HCT116 (cell line): Measurements from ENCODE around the gene MBP. TPM values are rescaled to one million over a fixed set of nuclear protein-coding genes. Genes with fewer than 3 reads are reported as not detected.

ENCODE experiments used
- ATAC-seq: fragments of 200-7000 bp; cut with Tn5 transposase; 2 replicates; pipeline ENCODE4 v1.9.1; 2020; ENCODE audit warnings: mild to moderate bottlenecking, moderate library complexity
- BruUV-seq: library from RNA; stranded (reverse); fragments of 400-500 nt; replicated peaks from 2 replicates; lab custom pipeline; 2021; lab: Mats Ljungman, UMichigan
- CTCF ChIA-PET: fragments of 300-600 bp; sonication (Branson Sonifier 250); formaldehyde crosslinking; loops from one replicate; lab custom pipeline; 2021; ENCODE audit warnings: antibody characterized with exemption; lab: Charles Lee
- POLR2A ChIA-PET: fragments of 300-600, 350-600 bp; sonication (Branson Sonifier 250); formaldehyde crosslinking; loops from one replicate; lab custom pipeline; 2021; ENCODE audit warnings: antibody characterized with exemption; lab: Charles Lee
- RAD21 ChIA-PET, 2 experiments: fragments of 300-600 bp; sonication (Branson Sonifier 250); formaldehyde crosslinking; loops; one replicate each; lab custom pipeline; 2023; ENCODE audit warnings: low total read pairs in 2 of 2; ENCODE audit not compliant: uncharacterized antibody in 2 of 2, unreplicated experiment in 2 of 2, low non-redundant PET in 1 of 2; lab: Charles Lee
- DNase-seq: peaks from one replicate; pipeline ENCODE4 v3.0.0-alpha.2; 2010; ENCODE audit warnings: low read depth, low spot score
- H2AFZ ChIP-seq: fragments of 200-600 bp; shearing (Covaris generic), sonication (generic); 2 replicates; pipeline ENCODE4 v1.6.1; 2017; ENCODE audit warnings: low read depth, mixed run types, mixed read lengths, antibody characterized with exemption, low read length; ENCODE audit not compliant: poor library complexity, severe bottlenecking
- H3K27ac ChIP-seq: 2 replicates; pipeline ENCODE4 v1.5.1; 2012; ENCODE audit warnings: low read depth, low read length
- H3K27me3 ChIP-seq: fragments of 200-600 bp; sonication (generic); 2 replicates; pipeline ENCODE4 v1.6.1; 2016; ENCODE audit warnings: mixed run types, low read length, mixed read lengths; ENCODE audit not compliant: insufficient read depth
- H3K36me3 ChIP-seq, 2 experiments: fragments of 200-500 bp in 1 of 2; fragments of 200-600 bp in 1 of 2; sonication (Bioruptor generic) in 1 of 2; sonication (generic) in 1 of 2; 2 replicates each; pipeline versions ENCODE4 v1.5.1 to v1.6.1; 2014 to 2016; ENCODE audit warnings: low read length in 2 of 2, inconsistent platforms in 1 of 2, mixed read lengths in 1 of 2, mixed run types in 1 of 2; ENCODE audit not compliant: insufficient read depth in 2 of 2, control insufficient read depth in 1 of 2
- H3K4me1 ChIP-seq, 2 experiments: fragments of 200-600 bp in 1 of 2; sonication (generic) in 1 of 2; 2 replicates each; pipeline versions ENCODE4 v1.5.1 to v1.6.1; 2012 to 2017; ENCODE audit warnings: low read length in 2 of 2, inconsistent platforms in 1 of 2, mild to moderate bottlenecking in 1 of 2, mixed read lengths in 1 of 2, mixed run types in 1 of 2, moderate library complexity in 1 of 2; ENCODE audit not compliant: insufficient read depth in 2 of 2, control insufficient read depth in 1 of 2
- H3K4me2 ChIP-seq: fragments of 200-600 bp; sonication (generic); 2 replicates; pipeline ENCODE4 v1.6.1; 2017; ENCODE audit warnings: mixed run types, low read length, mixed read lengths
- H3K4me3 ChIP-seq, 2 experiments: fragments of 200-600 bp in 1 of 2; sonication (generic) in 1 of 2; replicated peaks in 1 of 2; 2 replicates each; pipeline ENCODE4 v1.5.1; 2011 to 2016; ENCODE audit warnings: low read length in 2 of 2, control low read depth in 1 of 2, low read depth in 1 of 2, mild to moderate bottlenecking in 1 of 2, mixed read lengths in 1 of 2, mixed run types in 1 of 2
- H3K79me2 ChIP-seq: fragments of 200-600 bp; sonication (generic); 2 replicates; pipeline ENCODE4 v1.6.1; 2017; ENCODE audit warnings: mild to moderate bottlenecking, mixed run types, low read length, moderate library complexity, mixed read lengths; ENCODE audit not compliant: insufficient read depth
- H3K9ac ChIP-seq: fragments of 200-600 bp; sonication (generic); 2 replicates; pipeline ENCODE4 v1.6.1; 2016; ENCODE audit warnings: low read length, mixed read lengths
- H3K9me2 ChIP-seq: fragments of 200-600 bp; sonication (generic), shearing (Covaris generic); 2 replicates; pipeline ENCODE4 v1.6.1; 2017; ENCODE audit warnings: mixed run types, mild to moderate bottlenecking, moderate library complexity; ENCODE audit not compliant: insufficient read depth
- H3K9me3 ChIP-seq, 2 experiments: fragments of 200-500 bp in 1 of 2; fragments of 200-600 bp in 1 of 2; sonication (Bioruptor generic) in 1 of 2; sonication (generic) in 1 of 2; 2 replicates each; pipeline ENCODE4 v1.6.1; 2014 to 2017; ENCODE audit warnings: low read length in 2 of 2, mixed read lengths in 2 of 2, inconsistent platforms in 1 of 2, low read depth in 1 of 2, mild to moderate bottlenecking in 1 of 2, mixed run types in 1 of 2, moderate library complexity in 1 of 2; ENCODE audit not compliant: control insufficient read depth in 1 of 2, insufficient read depth in 1 of 2
- H4K20me1 ChIP-seq: fragments of 200-600 bp; sonication (generic), shearing (Covaris generic); 2 replicates; pipeline ENCODE4 v1.6.1; 2017; ENCODE audit warnings: mixed run types, mild to moderate bottlenecking, moderate library complexity; ENCODE audit not compliant: insufficient read depth
- FOSL1 ChIP-seq: IDR thresholded peaks from 2 replicates; pipeline ENCODE4 v1.6.1; 2012; ENCODE audit warnings: low read depth
- RAD21 ChIP-seq: IDR thresholded peaks from 2 replicates; pipeline ENCODE4 v1.6.1; 2012; ENCODE audit warnings: low read depth, mild to moderate bottlenecking
- SRF ChIP-seq: IDR thresholded peaks from 2 replicates; pipeline ENCODE4 v1.6.1; 2012; ENCODE audit warnings: low read depth
- TCF7L2 ChIP-seq: IDR thresholded peaks from 2 replicates; pipeline ENCODE4 v1.7.0; 2011; ENCODE audit warnings: borderline replicate concordance, inconsistent platforms; ENCODE audit not compliant: insufficient read depth, insufficient read length; ENCODE audit errors: extremely low read depth
- ZFX ChIP-seq: fragments of 450-650 bp; IDR thresholded peaks from 2 replicates; pipeline ENCODE4 v1.6.1; 2017
- ZNF274 ChIP-seq: fragments of 200-500 bp; sonication (Bioruptor generic); IDR thresholded peaks from 2 replicates; pipeline ENCODE4 v1.6.1; 2014; ENCODE audit warnings: mild to moderate bottlenecking, low read depth, low read length, inconsistent platforms
- intact Hi-C: fragments of 100-400 bp; cut with micrococcal nuclease; formaldehyde crosslinking; loops from 2 replicates; pipeline ENCODE4 v1.10.0; 2022
- total RNA-seq: library from RNA; stranded (reverse); gene quantifications from one replicate; pipeline ENCODE4 v1.2.1, GENCODE V29; 2021; ENCODE audit not compliant: unreplicated experiment
- TF ChIP-seq, protein P1 (sequence below): IDR thresholded peaks from 2 replicates; pipeline ENCODE4 v1.6.1; 2012; ENCODE audit warnings: low read depth

Gene MBP
- total RNA-seq, 1 experiment from 2014 or later: 34.9 TPM

- H3K9me3 ChIP-seq: no peaks in the 10 kb centered on the region
- no peaks in the 10 kb centered on the region for H3K27me3 ChIP-seq
- no peaks in the 10 kb centered on the region for H3K79me2 ChIP-seq
- TF ChIP-seq TCF7L2 (no peak), FOSL1 (no peak), ZNF274 (no peak), ZFX (no peak), SRF (no peak), RAD21 (no peak)
- TF ChIP-seq, protein P1, sequence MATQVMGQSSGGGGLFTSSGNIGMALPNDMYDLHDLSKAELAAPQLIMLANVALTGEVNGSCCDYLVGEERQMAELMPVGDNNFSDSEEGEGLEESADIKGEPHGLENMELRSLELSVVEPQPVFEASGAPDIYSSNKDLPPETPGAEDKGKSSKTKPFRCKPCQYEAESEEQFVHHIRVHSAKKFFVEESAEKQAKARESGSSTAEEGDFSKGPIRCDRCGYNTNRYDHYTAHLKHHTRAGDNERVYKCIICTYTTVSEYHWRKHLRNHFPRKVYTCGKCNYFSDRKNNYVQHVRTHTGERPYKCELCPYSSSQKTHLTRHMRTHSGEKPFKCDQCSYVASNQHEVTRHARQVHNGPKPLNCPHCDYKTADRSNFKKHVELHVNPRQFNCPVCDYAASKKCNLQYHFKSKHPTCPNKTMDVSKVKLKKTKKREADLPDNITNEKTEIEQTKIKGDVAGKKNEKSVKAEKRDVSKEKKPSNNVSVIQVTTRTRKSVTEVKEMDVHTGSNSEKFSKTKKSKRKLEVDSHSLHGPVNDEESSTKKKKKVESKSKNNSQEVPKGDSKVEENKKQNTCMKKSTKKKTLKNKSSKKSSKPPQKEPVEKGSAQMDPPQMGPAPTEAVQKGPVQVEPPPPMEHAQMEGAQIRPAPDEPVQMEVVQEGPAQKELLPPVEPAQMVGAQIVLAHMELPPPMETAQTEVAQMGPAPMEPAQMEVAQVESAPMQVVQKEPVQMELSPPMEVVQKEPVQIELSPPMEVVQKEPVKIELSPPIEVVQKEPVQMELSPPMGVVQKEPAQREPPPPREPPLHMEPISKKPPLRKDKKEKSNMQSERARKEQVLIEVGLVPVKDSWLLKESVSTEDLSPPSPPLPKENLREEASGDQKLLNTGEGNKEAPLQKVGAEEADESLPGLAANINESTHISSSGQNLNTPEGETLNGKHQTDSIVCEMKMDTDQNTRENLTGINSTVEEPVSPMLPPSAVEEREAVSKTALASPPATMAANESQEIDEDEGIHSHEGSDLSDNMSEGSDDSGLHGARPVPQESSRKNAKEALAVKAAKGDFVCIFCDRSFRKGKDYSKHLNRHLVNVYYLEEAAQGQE: no peak
- no peak overlapping the region for H3K9ac ChIP-seq
- ChIA-PET CTCF (no interaction called here), RAD21 (no interaction called here), POLR2A (no interaction called here)
- no TSS peak for BruUV-seq
- DNase-seq (no peak), ATAC-seq (no peak)
- no peaks in the 10 kb centered on the region for H4K20me1 ChIP-seq
- no peak overlapping the region for H3K27ac ChIP-seq
- intact Hi-C loops: no loop called here
- no peak overlapping the region for H2AFZ ChIP-seq
- no peaks in the 10 kb centered on the region for H3K36me3 ChIP-seq
- no peaks in the 10 kb centered on the region for H3K9me2 ChIP-seq
- H3K4me3 ChIP-seq: no peak overlapping the region
- H3K4me1 ChIP-seq: no peaks in the 10 kb centered on the region
- H3K4me2 ChIP-seq: no peak overlapping the region
Observed at GRCh38 chr18:76970770-76971559, 161.6 kb downstream of the MBP start.
